Large intestine (tissue), 3 donors: ENCODE results near the gene UBE3B. TPM values are rescaled to one million over a fixed set of nuclear protein-coding genes. Genes with fewer than 3 reads are reported as not detected.

Source experiments
- DNase-seq, 2 donors: peaks; one replicate each; pipeline versions ENCODE4 v3.0.0 to v3.0.0-alpha.2; 2013
- H3K27ac ChIP-seq: one replicate; pipeline ENCODE4 v1.5.1; 2013; ENCODE audit warnings: low read length
- H3K27me3 ChIP-seq: 2 replicates; pipeline ENCODE4 v1.6.1; 2013; ENCODE audit warnings: low read length; ENCODE audit not compliant: control insufficient read depth, insufficient read depth
- H3K36me3 ChIP-seq: 2 replicates; pipeline ENCODE4 v1.6.1; 2013; ENCODE audit warnings: low read length; ENCODE audit not compliant: control insufficient read depth, insufficient read depth
- H3K4me1 ChIP-seq: one replicate; pipeline ENCODE4 v1.6.1; 2013; ENCODE audit warnings: low read length; ENCODE audit not compliant: control insufficient read depth, insufficient read depth
- H3K4me3 ChIP-seq: one replicate; pipeline ENCODE4 v1.5.1; 2013; ENCODE audit warnings: low read length
- H3K9me3 ChIP-seq: one replicate; pipeline ENCODE4 v1.6.1; 2013; ENCODE audit warnings: mild to moderate bottlenecking, low read depth, low read length, moderate library complexity; ENCODE audit not compliant: control insufficient read depth
- WGBS: methylation state at CpG from one replicate; pipeline ENCODE4 v1.1.5; 2013; ENCODE audit warnings: low lambda C conversion rate; ENCODE audit not compliant: insufficient coverage; 5-methylcytosine and 5-hydroxymethylcytosine counted together
- polyA plus RNA-seq: library from polyadenylated mRNA; unstranded; fragments of 120-200 nt; gene quantifications from one replicate; pipeline ENCODE4 v1.2.1, GENCODE V29; 2013

Gene UBE3B
- polyA plus RNA-seq, 1 donor: 31.8 TPM

GRCh38 chr12:109580684-109581333 is 103.4 kb downstream of the UBE3B start:
- no peaks in the 10 kb centered on the region for H3K9me3 ChIP-seq
- DNase-seq: no peak
- no peak overlapping the region for H3K4me3 ChIP-seq
- peaks cover 75% of the 10 kb centered on the region for H3K36me3 ChIP-seq
- H3K4me1 ChIP-seq: no peaks in the 10 kb centered on the region
- no peaks in the 10 kb centered on the region for H3K27me3 ChIP-seq
- no peak overlapping the region for H3K27ac ChIP-seq
- no CpG with 5 or more reads among the region's 13 CpGs for WGBS

DNA sequence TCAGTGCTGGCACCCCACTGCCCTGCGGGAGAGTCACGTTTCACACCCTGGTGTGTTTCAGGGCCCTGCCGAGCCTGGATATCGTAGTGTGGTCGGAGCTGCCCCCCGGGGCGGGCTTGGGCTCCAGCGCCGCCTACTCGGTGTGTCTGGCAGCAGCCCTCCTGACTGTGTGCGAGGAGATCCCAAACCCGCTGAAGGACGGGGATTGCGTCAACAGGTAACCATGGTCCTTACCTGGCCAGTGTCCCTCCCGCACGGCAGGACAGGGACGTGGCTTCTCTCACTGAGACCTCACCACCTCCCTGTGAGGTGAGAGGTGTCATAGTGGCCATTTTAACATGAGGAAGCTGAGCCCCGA is 103.9 kb downstream of the UBE3B start:
- WGBS: no CpG with 5 or more reads among the region's 18 CpGs
- H3K27me3 ChIP-seq: no peaks in the 10 kb centered on the region
- no peaks in the 10 kb centered on the region for H3K4me1 ChIP-seq
- no peak overlapping the region for H3K4me3 ChIP-seq
- no peak for DNase-seq
- no peaks in the 10 kb centered on the region for H3K9me3 ChIP-seq
- no peak overlapping the region for H3K27ac ChIP-seq
- peaks cover 70% of the 10 kb centered on the region for H3K36me3 ChIP-seq

DNA sequence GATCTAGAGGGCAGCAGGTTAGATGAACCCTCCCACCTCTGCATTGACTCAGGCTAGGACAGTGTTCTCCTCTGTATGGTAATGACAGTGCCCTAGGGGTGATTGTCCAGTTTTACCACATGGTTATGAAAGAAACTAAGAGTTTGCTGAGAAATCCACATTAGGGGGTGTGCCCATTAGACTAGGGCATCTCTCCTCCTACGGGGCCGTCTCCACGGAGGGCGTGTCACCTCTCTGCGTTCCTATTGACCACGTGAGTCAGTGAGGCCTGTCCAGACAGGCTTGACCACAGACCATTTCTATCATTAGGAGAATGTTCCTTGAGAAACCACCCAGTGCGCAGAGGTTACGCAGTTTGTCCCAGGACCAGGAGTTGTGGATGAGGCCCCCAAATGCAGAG is 104.4 kb downstream of the UBE3B start:
- no CpG with 5 or more reads among the region's 8 CpGs for WGBS
- Histone ChIP-seq H3K4me1 (no peaks in the 10 kb centered on the region), H3K4me3 (no peak overlapping the region), H3K27me3 (no peaks in the 10 kb centered on the region), H3K36me3 (peaks cover 70% of the 10 kb centered on the region), H3K27ac (no peak overlapping the region), H3K9me3 (no peaks in the 10 kb centered on the region)
- no peak for DNase-seq

GRCh38 chr12:109582636-109583035 is 105.2 kb downstream of the UBE3B start:
- H3K36me3 ChIP-seq: peaks cover 68% of the 10 kb centered on the region
- no peaks in the 10 kb centered on the region for H3K27me3 ChIP-seq
- whole genome bisulfite sequencing: 100% methylated on average over 2 of the region's 5 CpGs
- no peaks in the 10 kb centered on the region for H3K9me3 ChIP-seq
- H3K4me3 ChIP-seq: no peak overlapping the region
- H3K4me1 ChIP-seq: no peaks in the 10 kb centered on the region
- H3K27ac ChIP-seq: no peak overlapping the region
- no peak for DNase-seq

- H3K27ac ChIP-seq: no peak overlapping the region
- no peaks in the 10 kb centered on the region for H3K9me3 ChIP-seq
- peaks cover 3% of the 10 kb centered on the region for H3K4me1 ChIP-seq
- H3K4me3 ChIP-seq: no peak overlapping the region
- no peak for DNase-seq
- H3K36me3 ChIP-seq: peaks cover 64% of the 10 kb centered on the region
- WGBS: no CpG with 5 or more reads among the region's 2 CpGs
- no peaks in the 10 kb centered on the region for H3K27me3 ChIP-seq
Observed at GRCh38 chr12:109583733-109584132, 106.3 kb downstream of the UBE3B start.

Other genes with a start within 250 kb of the UBE3B start
- gene FOXN4, start 168.3 kb upstream of the UBE3B start, polyA plus RNA-seq: 0.10 TPM
- gene MYO1H, start 129.7 kb upstream of the UBE3B start, polyA plus RNA-seq: 1.0 TPM
- gene KCTD10, start 334 bp upstream of the UBE3B start, polyA plus RNA-seq: 26.3 TPM
- 30.3 TPM for gene MMAB, start 95.9 kb downstream of the UBE3B start, polyA plus RNA-seq
- 15.8 TPM for gene MVK, start 96.2 kb downstream of the UBE3B start, polyA plus RNA-seq
- 6.3 TPM for gene FAM222A, start 236.2 kb downstream of the UBE3B start, polyA plus RNA-seq